OCI-LY1 (cell line): ENCODE results near the gene TPSD1.

Source experiments
- EZH2 ChIP-seq: fragments of 200-600 bp; sonication (generic), shearing (Covaris generic); IDR thresholded peaks from 2 replicates; pipeline ENCODE4 v1.8.0; 2017; ENCODE audit warnings: borderline replicate concordance, mixed run types, mild to moderate bottlenecking, antibody characterized with exemption, low read length, moderate library complexity, mixed read lengths
- TF ChIP-seq, protein P1 (sequence below): fragments of 200-600 bp; sonication (generic), shearing (Covaris generic); IDR thresholded peaks from 2 replicates; pipeline ENCODE4 v1.5.1; 2017; ENCODE audit warnings: mild to moderate bottlenecking, antibody characterized with exemption, low read length, moderate library complexity, mixed read lengths

DNA sequence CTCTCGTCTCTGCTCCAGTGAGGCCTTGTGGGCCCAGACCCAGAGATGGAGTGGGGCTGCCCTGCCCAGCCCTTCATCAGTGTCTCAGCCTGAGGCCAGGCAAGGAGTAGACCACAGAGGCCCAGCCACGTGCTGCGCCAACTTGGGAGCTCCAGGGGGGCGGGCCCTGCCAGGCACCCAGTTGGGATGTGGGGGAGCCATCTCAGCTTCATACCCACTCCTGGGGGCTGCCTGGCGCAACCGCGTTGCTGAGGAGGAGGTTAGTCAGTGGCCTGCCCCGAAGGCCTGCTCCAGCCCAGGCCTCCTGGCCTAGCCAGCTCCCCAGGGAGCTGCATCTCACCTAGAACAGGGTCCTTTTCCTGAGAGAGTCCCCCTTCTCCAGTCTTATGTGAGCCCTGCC lies 42.6 kb upstream of the TPSD1 start:
- TF ChIP-seq, protein P1, sequence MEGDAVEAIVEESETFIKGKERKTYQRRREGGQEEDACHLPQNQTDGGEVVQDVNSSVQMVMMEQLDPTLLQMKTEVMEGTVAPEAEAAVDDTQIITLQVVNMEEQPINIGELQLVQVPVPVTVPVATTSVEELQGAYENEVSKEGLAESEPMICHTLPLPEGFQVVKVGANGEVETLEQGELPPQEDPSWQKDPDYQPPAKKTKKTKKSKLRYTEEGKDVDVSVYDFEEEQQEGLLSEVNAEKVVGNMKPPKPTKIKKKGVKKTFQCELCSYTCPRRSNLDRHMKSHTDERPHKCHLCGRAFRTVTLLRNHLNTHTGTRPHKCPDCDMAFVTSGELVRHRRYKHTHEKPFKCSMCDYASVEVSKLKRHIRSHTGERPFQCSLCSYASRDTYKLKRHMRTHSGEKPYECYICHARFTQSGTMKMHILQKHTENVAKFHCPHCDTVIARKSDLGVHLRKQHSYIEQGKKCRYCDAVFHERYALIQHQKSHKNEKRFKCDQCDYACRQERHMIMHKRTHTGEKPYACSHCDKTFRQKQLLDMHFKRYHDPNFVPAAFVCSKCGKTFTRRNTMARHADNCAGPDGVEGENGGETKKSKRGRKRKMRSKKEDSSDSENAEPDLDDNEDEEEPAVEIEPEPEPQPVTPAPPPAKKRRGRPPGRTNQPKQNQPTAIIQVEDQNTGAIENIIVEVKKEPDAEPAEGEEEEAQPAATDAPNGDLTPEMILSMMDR, result no peak
- no peak for TF ChIP-seq EZH2
